ENCODE results near the gene LRRC34. TPM values are rescaled to one million over a fixed set of nuclear protein-coding genes. Genes with fewer than 3 reads are reported as not detected.

LRRC34 gene
- total RNA-seq, 1 donor from 2014 or later = 3.6 TPM

GRCh38 chr3:169815590-169816150 is 3.0 kb upstream of the LRRC34 start:
- no peak for TF ChIP-seq CTCF (IDR thresholded peaks at IDR 0.05; ENCODE audit: partially characterized antibody, unreplicated experiment)
- Mint-ChIP-seq H3K4me3 (ENCODE audit: unreplicated experiment) (no peak overlapping the region), H3K36me3 (ENCODE audit: unreplicated experiment) (peaks cover 5% of the 10 kb centered on the region)

GRCh38 chr3:169813757-169814517 is 1.2 kb upstream of the LRRC34 start:
- peaks cover 9% of the 10 kb centered on the region for H3K9me3 Mint-ChIP-seq (ENCODE audit: unreplicated experiment)
- H3K4me3 Mint-ChIP-seq (ENCODE audit: unreplicated experiment) = peak overlapping the region; percentile 28
- peak overlapping the region; percentile 89 for H3K27ac Mint-ChIP-seq (ENCODE audit: unreplicated experiment)
- peaks cover 13% of the 10 kb centered on the region for H3K4me1 Mint-ChIP-seq (ENCODE audit: low read depth, unreplicated experiment)
- H3K36me3 Mint-ChIP-seq (ENCODE audit: unreplicated experiment) = peaks cover 5% of the 10 kb centered on the region
- DNase-seq = no peak
- H3K27me3 Mint-ChIP-seq (ENCODE audit: unreplicated experiment) = peaks cover 6% of the 10 kb centered on the region
- no peak for TF ChIP-seq CTCF (IDR thresholded peaks at IDR 0.05; ENCODE audit: partially characterized antibody, unreplicated experiment)

More at GRCh38 chr3:169815590-169816150, 3.0 kb upstream of the LRRC34 start:
- Mint-ChIP-seq H3K27ac (ENCODE audit: unreplicated experiment) (no peak overlapping the region), H3K9me3 (ENCODE audit: unreplicated experiment) (peaks cover 9% of the 10 kb centered on the region), H3K27me3 (ENCODE audit: unreplicated experiment) (peaks cover 6% of the 10 kb centered on the region), H3K4me1 (ENCODE audit: low read depth, unreplicated experiment) (peaks cover 13% of the 10 kb centered on the region)
- no peak for DNase-seq

- peaks cover 13% of the 10 kb centered on the region for H3K4me1 Mint-ChIP-seq (ENCODE audit: low read depth, unreplicated experiment)
- peak overlapping the region; percentile 88 for H3K4me3 Mint-ChIP-seq (ENCODE audit: unreplicated experiment)
- peaks cover 9% of the 10 kb centered on the region for H3K9me3 Mint-ChIP-seq (ENCODE audit: unreplicated experiment)
- peaks cover 6% of the 10 kb centered on the region for H3K27me3 Mint-ChIP-seq (ENCODE audit: unreplicated experiment)
- peak overlapping the region; percentile 89 for H3K27ac Mint-ChIP-seq (ENCODE audit: unreplicated experiment)
- DNase-seq = no peak
- no peak for TF ChIP-seq CTCF (IDR thresholded peaks at IDR 0.05; ENCODE audit: partially characterized antibody, unreplicated experiment)
- peaks cover 5% of the 10 kb centered on the region for H3K36me3 Mint-ChIP-seq (ENCODE audit: unreplicated experiment)
Measured at GRCh38 chr3:169813278-169813677, 574 bp upstream of the LRRC34 start.

GRCh38 chr3:169811631-169812331 is 923 bp downstream of the LRRC34 start:
- H3K27me3 Mint-ChIP-seq (ENCODE audit: unreplicated experiment) = peaks cover 6% of the 10 kb centered on the region
- no peak for DNase-seq
- TF ChIP-seq CTCF (IDR thresholded peaks at IDR 0.05; ENCODE audit: partially characterized antibody, unreplicated experiment) = no peak
- peaks cover 13% of the 10 kb centered on the region for H3K4me1 Mint-ChIP-seq (ENCODE audit: low read depth, unreplicated experiment)
- H3K4me3 Mint-ChIP-seq (ENCODE audit: unreplicated experiment) = peak overlapping the region; percentile 88
- H3K36me3 Mint-ChIP-seq (ENCODE audit: unreplicated experiment) = peaks cover 5% of the 10 kb centered on the region
- H3K9me3 Mint-ChIP-seq (ENCODE audit: unreplicated experiment) = peaks cover 9% of the 10 kb centered on the region
- H3K27ac Mint-ChIP-seq (ENCODE audit: unreplicated experiment) = peak overlapping the region; percentile 89
